RPMI7951 (cell line): ENCODE measurements around the gene CDH24. TPM values are rescaled to one million over a fixed set of nuclear protein-coding genes. Genes with fewer than 3 reads are reported as not detected.
A peak's percentile ranks its signal among the peaks of the same experiment; 100 is the strongest.
"Not testable (repeated sequence)": the region's sequence is repeated elsewhere in the genome, so short reads cannot be mapped to it uniquely, and the experiment has no call there.

Source experiments
- DNase-seq: peaks from one replicate; pipeline ENCODE4 v3.0.0-alpha.2; 2012; ENCODE audit warnings: low read depth
- total RNA-seq: library from RNA; depleted of rRNA; stranded (reverse); fragments of >200 nt; shearing (Covaris generic); gene quantifications from 2 replicates; pipeline ENCODE4 v1.2.3, GENCODE V29; 2014

The CDH24 gene
- total RNA-seq, 1 experiment from 2014 or later: 6.7 TPM

- DNase-seq: no peak
These were observed 35.9 kb downstream of the CDH24 start for GRCh38 chr14:23021434-23021833.

- DNase-seq: no peak
These were observed 36.9 kb downstream of the CDH24 start for GRCh38 chr14:23020143-23021128.

- DNase-seq: no peak
These were observed 39.2 kb downstream of the CDH24 start for GRCh38 chr14:23018107-23018506.

GRCh38 chr14:23017091-23017490 lies 40.2 kb downstream of the CDH24 start:
- no peak for DNase-seq

- DNase-seq: no peak
These were observed 41.7 kb downstream of the CDH24 start for GRCh38 chr14:23015618-23016017.

GRCh38 chr14:23013749-23014054 lies 43.6 kb downstream of the CDH24 start:
- DNase-seq: not testable (repeated sequence)

- DNase-seq: no peak
These were observed 44.1 kb downstream of the CDH24 start for GRCh38 chr14:23013054-23013748.

- DNase-seq: peak; percentile 65
These were observed 47.2 kb downstream of the CDH24 start, which contains the start of gene C14orf93 for GRCh38 chr14:23009939-23010726. Gene C14orf93 (minus strand): TSS chr14:23010143. CDS start chr14:22999023, 11,120 bp downstream.

GRCh38 chr14:23009483-23009938 lies 47.8 kb downstream of the CDH24 start:
- DNase-seq: peak; percentile 3

- DNase-seq: peak; percentile 35
These were observed 48.5 kb downstream of the CDH24 start for GRCh38 chr14:23008831-23009230.

- peak; percentile 95 for DNase-seq
These were observed 50.5 kb downstream of the CDH24 start for GRCh38 chr14:23006544-23007419.

- DNase-seq: no peak
These were observed 51.2 kb downstream of the CDH24 start for GRCh38 chr14:23006188-23006534.

GRCh38 chr14:23005451-23006187 lies 51.7 kb downstream of the CDH24 start:
- no peak for DNase-seq

GRCh38 chr14:23004274-23004673 lies 53.0 kb downstream of the CDH24 start:
- not testable (repeated sequence) for DNase-seq

GRCh38 chr14:23002592-23002991 lies 54.7 kb downstream of the CDH24 start:
- DNase-seq: no peak

GRCh38 chr14:23000860-23001259 lies 56.5 kb downstream of the CDH24 start:
- no peak for DNase-seq

GRCh38 chr14:22998329-22999012 lies 58.8 kb downstream of the CDH24 start:
- DNase-seq: no peak

GRCh38 chr14:22997676-22998323 lies 59.5 kb downstream of the CDH24 start:
- DNase-seq: no peak
